Left cardiac atrium (tissue), 4 donors: ENCODE measurements around the gene CYP27A1. TPM values are rescaled to one million over a fixed set of nuclear protein-coding genes. Genes with fewer than 3 reads are reported as not detected.
A peak's percentile ranks its signal among the peaks of the same experiment; 100 is the strongest.

Experiments used
- ATAC-seq, 2 donors: fragments of 200-7000 bp; cut with Tn5 transposase; one replicate each; pipeline ENCODE4 v1.9.1; 2020; ENCODE audit warnings: mild to moderate bottlenecking in 2 of 2, moderate library complexity in 2 of 2
- DNase-seq: peaks from one replicate; pipeline ENCODE4 v3.0.0-alpha.2; 2020
- intact Hi-C, 2 donors: fragments of 100-400 bp; cut with DNase I; formaldehyde crosslinking; loops; one replicate each; pipeline versions ENCODE4 v1.14.1 to v1.15.1; 2022 to 2023
- total RNA-seq, 2 donors: library from RNA; stranded (reverse); fragmentation: NEBNext Ultra II Directional; extraction: Animal tissue kit (Norgen Biotek cat#: 25700); gene quantifications; one replicate each; pipeline ENCODE4 v1.2.1, GENCODE V29; 2021
- donor health status: DM: no; HTN: yes; CAD: no.
- donor health status: DM: no; HTN: yes; CAD: no; lungs with severe emphysema.
- donor health status: DM: yes; HTN: yes; CAD: no.
- donor health status: Dilated cardiomyopathy.

Gene CYP27A1
- total RNA-seq, 2 donors from 2014 or later, result 13.8 to 17.4 TPM

GRCh38 chr2:218804817-218805216 lies 22.9 kb downstream of the CYP27A1 start:
- ATAC-seq, result no peak
- intact Hi-C loops, result no loop called here
- DNase-seq, result no peak

- intact Hi-C loops, result no loop called here
- ATAC-seq (peak; percentile 49 to 69), DNase-seq (no peak)
Measured at GRCh38 chr2:218805627-218806026, 23.7 kb downstream of the CYP27A1 start.

GRCh38 chr2:218806346-218806978 lies 24.5 kb downstream of the CYP27A1 start:
- ATAC-seq, result peak; percentile 97 to 99
- DNase-seq, result peak; percentile 72
- intact Hi-C loops, result no loop called here

GRCh38 chr2:218807626-218808025 lies 25.7 kb downstream of the CYP27A1 start:
- intact Hi-C loops, result no loop called here
- DNase-seq, result no peak
- no peak for ATAC-seq

GRCh38 chr2:218809515-218809914 lies 27.6 kb downstream of the CYP27A1 start:
- intact Hi-C loops, result no loop called here
- ATAC-seq, result no peak
- no peak for DNase-seq

- ATAC-seq, result no peak
- DNase-seq, result no peak
- intact Hi-C loops, result no loop called here
Measured at GRCh38 chr2:218810256-218810655, 28.3 kb downstream of the CYP27A1 start.

- no peak for ATAC-seq
- intact Hi-C loops, result no loop called here
- DNase-seq, result no peak
Measured at GRCh38 chr2:218811382-218811781, 29.4 kb downstream of the CYP27A1 start.

GRCh38 chr2:218812096-218812815 lies 30.3 kb downstream of the CYP27A1 start:
- ATAC-seq, result no peak
- DNase-seq, result no peak
- intact Hi-C loops, result no loop called here

- ATAC-seq, result no peak
- DNase-seq, result no peak
- intact Hi-C loops, result no loop called here
Measured at GRCh38 chr2:218812861-218813260, 30.9 kb downstream of the CYP27A1 start.

- intact Hi-C loops, result no loop called here
- DNase-seq (no peak), ATAC-seq (no peak)
Measured at GRCh38 chr2:218813771-218814460, 32.0 kb downstream of the CYP27A1 start.

GRCh38 chr2:218814540-218815243 lies 32.7 kb downstream of the CYP27A1 start:
- DNase-seq (no peak), ATAC-seq (peak in 1 of 2 donors; percentile 39)
- intact Hi-C loops, result no loop called here

GRCh38 chr2:218815244-218815637 lies 33.3 kb downstream of the CYP27A1 start:
- ATAC-seq (no peak), DNase-seq (no peak)
- intact Hi-C loops, result no loop called here

GRCh38 chr2:218815649-218816048 lies 33.7 kb downstream of the CYP27A1 start:
- DNase-seq (no peak), ATAC-seq (no peak)
- intact Hi-C loops, result no loop called here

GRCh38 chr2:218816561-218817011 lies 34.6 kb downstream of the CYP27A1 start:
- intact Hi-C loops, result no loop called here
- ATAC-seq (no peak), DNase-seq (no peak)

- ATAC-seq (no peak), DNase-seq (no peak)
- intact Hi-C loops, result no loop called here
Measured at GRCh38 chr2:218819093-218819492, 37.1 kb downstream of the CYP27A1 start.

- ATAC-seq (no peak), DNase-seq (no peak)
- intact Hi-C loops, result no loop called here
Measured at GRCh38 chr2:218820746-218821369, 38.9 kb downstream of the CYP27A1 start.

GRCh38 chr2:218821605-218822211 lies 39.8 kb downstream of the CYP27A1 start:
- no peak for DNase-seq
- ATAC-seq, result no peak
- intact Hi-C loops, result no loop called here

- no peak for ATAC-seq
- DNase-seq, result no peak
- intact Hi-C loops, result no loop called here
Measured at GRCh38 chr2:218822622-218823021, 40.7 kb downstream of the CYP27A1 start.
